Liver (tissue), 9 donors: ENCODE data around the gene TOP1. TPM values are rescaled to one million over a fixed set of nuclear protein-coding genes. Genes with fewer than 3 reads are reported as not detected.

ENCODE experiments used
- DNase-seq: peaks from one replicate; pipeline ENCODE4 v3.0.0-alpha.2; 2017; ENCODE audit warnings: low spot score
- H3K27ac ChIP-seq, 2 donors: one replicate each; pipeline ENCODE4 v1.7.0; 2013; ENCODE audit warnings: inconsistent platforms in 2 of 2, low read length in 2 of 2, control low read depth in 1 of 2, low read depth in 1 of 2, mild to moderate bottlenecking in 1 of 2
- H3K27me3 ChIP-seq, 4 donors: one replicate each; pipeline versions ENCODE4 v1.6.1 to v1.7.0; 2013; ENCODE audit warnings: low read length in 3 of 4, inconsistent platforms in 1 of 4, mild to moderate bottlenecking in 1 of 4, moderate library complexity in 1 of 4; ENCODE audit not compliant: control insufficient read depth in 4 of 4, insufficient read depth in 4 of 4
- H3K36me3 ChIP-seq, 4 donors: one replicate each; pipeline versions ENCODE4 v1.6.1 to v1.7.0; 2013; ENCODE audit warnings: low read length in 3 of 4, mild to moderate bottlenecking in 3 of 4, low read depth in 1 of 4, moderate library complexity in 1 of 4; ENCODE audit not compliant: control insufficient read depth in 4 of 4, insufficient read depth in 3 of 4
- H3K4me1 ChIP-seq, 4 donors: one replicate each; pipeline versions ENCODE4 v1.6.1 to v1.7.0; 2013; ENCODE audit warnings: low read length in 3 of 4, mild to moderate bottlenecking in 3 of 4, moderate library complexity in 1 of 4; ENCODE audit not compliant: control insufficient read depth in 4 of 4, insufficient read depth in 4 of 4
- H3K4me3 ChIP-seq, 3 donors: one replicate each; pipeline versions ENCODE4 v1.6.1 to v1.7.0; 2013; ENCODE audit warnings: low read length in 3 of 3, control low read depth in 1 of 3, low read depth in 1 of 3, mild to moderate bottlenecking in 1 of 3
- H3K9ac ChIP-seq, 2 donors: one replicate each; pipeline ENCODE4 v1.7.0; 2013; ENCODE audit warnings: low read length in 2 of 2, mild to moderate bottlenecking in 2 of 2, moderate library complexity in 2 of 2, control low read depth in 1 of 2, low read depth in 1 of 2
- H3K9me3 ChIP-seq, 4 donors: one replicate each; pipeline versions ENCODE4 v1.6.1 to v1.7.0; 2013; ENCODE audit warnings: low read length in 3 of 4; ENCODE audit not compliant: control insufficient read depth in 4 of 4
- CTCF ChIP-seq: fragments of 150-350 bp; IDR thresholded peaks from 2 replicates; pipeline ENCODE4 v1.5.1; 2017; ENCODE audit warnings: improper control_type of control experiment, low read depth, low read length; ENCODE audit not compliant: missing input control
- EGR1 ChIP-seq, 2 donors: IDR thresholded peaks; 2 replicates each; pipeline ENCODE4 v1.6.1; 2016 to 2018; ENCODE audit warnings: antibody characterized with exemption in 2 of 2, low read depth in 2 of 2
- GABPA ChIP-seq, 2 donors: IDR thresholded peaks in 1 of 2; conservative IDR thresholded peaks in 1 of 2; 2 replicates each; pipeline ENCODE4 v1.6.1; 2016; ENCODE audit warnings: antibody characterized with exemption in 2 of 2, mild to moderate bottlenecking in 1 of 2, moderate library complexity in 1 of 2
- HNF4G ChIP-seq: IDR thresholded peaks from 2 replicates; pipeline ENCODE4 v1.6.1; 2016; ENCODE audit warnings: antibody characterized with exemption
- JUND ChIP-seq, 2 donors: IDR thresholded peaks; 2 replicates each; pipeline ENCODE4 v1.6.1; 2016; ENCODE audit warnings: antibody characterized with exemption in 2 of 2
- MAX ChIP-seq: IDR thresholded peaks from 2 replicates; pipeline ENCODE4 v1.6.1; 2016; ENCODE audit warnings: antibody characterized with exemption
- NR2F2 ChIP-seq: IDR thresholded peaks from 2 replicates; pipeline ENCODE4 v1.6.1; 2016; ENCODE audit warnings: antibody characterized with exemption
- REST ChIP-seq: IDR thresholded peaks from 2 replicates; pipeline ENCODE4 v1.6.1; 2016; ENCODE audit warnings: antibody characterized with exemption, mild to moderate bottlenecking
- SP1 ChIP-seq: IDR thresholded peaks from 2 replicates; pipeline ENCODE4 v1.6.1; 2018; ENCODE audit warnings: antibody characterized with exemption, mild to moderate bottlenecking
- WGBS: extraction: QIAGEN DNeasy Blood & Tissue Kit; methylation state at CpG from one replicate; pipeline ENCODE4 v1.1.7; 2013; 5-methylcytosine and 5-hydroxymethylcytosine counted together
- polyA plus RNA-seq, 2 donors: library from polyadenylated mRNA; stranded (reverse) in 1 of 2; unstranded in 1 of 2; fragments of 200-250 nt in 1 of 2; fragments of >200 nt in 1 of 2; fragmentation: Nextera tagmentation in 1 of 2; extraction: Ambion mirVana in 1 of 2; gene quantifications; one replicate each; pipeline versions ENCODE4 v1.2.1 to v1.2.3, GENCODE V29; 2013 to 2015
- total RNA-seq, 2 donors: library from RNA; depleted of rRNA; stranded (reverse); fragments of >200 nt; gene quantifications; one replicate each; pipeline ENCODE4 v1.2.3, GENCODE V29; 2014
- TF ChIP-seq, protein P1 (sequence below): IDR thresholded peaks from 2 replicates; pipeline ENCODE4 v1.6.1; 2016; ENCODE audit warnings: antibody characterized with exemption
- TF ChIP-seq, protein P2 (sequence below): IDR thresholded peaks from 2 replicates; pipeline ENCODE4 v1.6.1; 2016; ENCODE audit warnings: antibody characterized with exemption
- donor health status: healthy.
- donor health status: healthy.
- donor health status: healthy.
- donor health status: healthy.
- donor health status: healthy.

Gene TOP1
- total and polyA plus RNA-seq, 4 donors, result 13.7 to 62.1 (median 19.4) TPM

GRCh38 chr20:41141153-41141815, 112.7 kb downstream of the TOP1 start (continued):
- TF ChIP-seq, protein P1, sequence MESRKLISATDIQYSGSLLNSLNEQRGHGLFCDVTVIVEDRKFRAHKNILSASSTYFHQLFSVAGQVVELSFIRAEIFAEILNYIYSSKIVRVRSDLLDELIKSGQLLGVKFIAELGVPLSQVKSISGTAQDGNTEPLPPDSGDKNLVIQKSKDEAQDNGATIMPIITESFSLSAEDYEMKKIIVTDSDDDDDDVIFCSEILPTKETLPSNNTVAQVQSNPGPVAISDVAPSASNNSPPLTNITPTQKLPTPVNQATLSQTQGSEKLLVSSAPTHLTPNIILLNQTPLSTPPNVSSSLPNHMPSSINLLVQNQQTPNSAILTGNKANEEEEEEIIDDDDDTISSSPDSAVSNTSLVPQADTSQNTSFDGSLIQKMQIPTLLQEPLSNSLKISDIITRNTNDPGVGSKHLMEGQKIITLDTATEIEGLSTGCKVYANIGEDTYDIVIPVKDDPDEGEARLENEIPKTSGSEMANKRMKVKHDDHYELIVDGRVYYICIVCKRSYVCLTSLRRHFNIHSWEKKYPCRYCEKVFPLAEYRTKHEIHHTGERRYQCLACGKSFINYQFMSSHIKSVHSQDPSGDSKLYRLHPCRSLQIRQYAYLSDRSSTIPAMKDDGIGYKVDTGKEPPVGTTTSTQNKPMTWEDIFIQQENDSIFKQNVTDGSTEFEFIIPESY, result no peak
- TF ChIP-seq JUND (IDR thresholded peaks at IDR 0.05) (no peak), NR2F2 (peak; percentile 81), HNF4G (no peak), GABPA (IDR thresholded peaks at IDR 0.05 in 1 of 2, conservative IDR thresholded peaks at IDR 0.05 in 1 of 2) (no peak), SP1 (peak; percentile 18), EGR1 (IDR thresholded peaks at IDR 0.05; ENCODE audit: low read depth in 2 of 2) (no peak), CTCF (no peak)

- no peak overlapping the region for H3K9ac ChIP-seq
Observed at GRCh38 chr20:41142245-41142644, 113.6 kb downstream of the TOP1 start.

GRCh38 chr20:41142919-41143318, 114.3 kb downstream of the TOP1 start:
- H3K4me3 ChIP-seq, result no peak overlapping the region
- H3K27me3 ChIP-seq, result no peaks in the 10 kb centered on the region
- WGBS, result 66% methylated on average over 5 of the region's 5 CpGs
- H3K36me3 ChIP-seq, result no peaks in the 10 kb centered on the region
- H3K9me3 ChIP-seq, result no peaks in the 10 kb centered on the region
- no peak overlapping the region for H3K9ac ChIP-seq
- no peak overlapping the region for H3K27ac ChIP-seq
- no peak for DNase-seq
- H3K4me1 ChIP-seq, result peaks cover 0 to 17% (median 9%) of the 10 kb centered on the region in 4 donors
- TF ChIP-seq REST (no peak), MAX (no peak), SP1 (no peak), GABPA (IDR thresholded peaks at IDR 0.05 in 1 of 2, conservative IDR thresholded peaks at IDR 0.05 in 1 of 2) (no peak)
- TF ChIP-seq, protein P2, sequence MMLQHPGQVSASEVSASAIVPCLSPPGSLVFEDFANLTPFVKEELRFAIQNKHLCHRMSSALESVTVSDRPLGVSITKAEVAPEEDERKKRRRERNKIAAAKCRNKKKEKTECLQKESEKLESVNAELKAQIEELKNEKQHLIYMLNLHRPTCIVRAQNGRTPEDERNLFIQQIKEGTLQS, result no peak

More at GRCh38 chr20:41142245-41142644, 113.6 kb downstream of the TOP1 start:
- Histone ChIP-seq H3K4me1 (peaks cover 0 to 19% (median 11%) of the 10 kb centered on the region in 4 donors), H3K36me3 (no peaks in the 10 kb centered on the region), H3K4me3 (no peak overlapping the region), H3K27me3 (no peaks in the 10 kb centered on the region), H3K9me3 (no peaks in the 10 kb centered on the region), H3K27ac (no peak overlapping the region)
- 76% methylated on average over 4 of the region's 4 CpGs for WGBS
- TF ChIP-seq MAX, result no peak
- DNase-seq, result no peak
